HG02973 (cell line): Measurements from ENCODE around the gene TERB1.

ENCODE experiments used
- ATAC-seq: cut with Tn5 transposase; IDR thresholded peaks from one replicate; pipeline ENCODE4 v1.9.1; 2021; ENCODE audit warnings: moderate library complexity; ENCODE audit not compliant: unreplicated experiment

The TERB1 gene

DNA sequence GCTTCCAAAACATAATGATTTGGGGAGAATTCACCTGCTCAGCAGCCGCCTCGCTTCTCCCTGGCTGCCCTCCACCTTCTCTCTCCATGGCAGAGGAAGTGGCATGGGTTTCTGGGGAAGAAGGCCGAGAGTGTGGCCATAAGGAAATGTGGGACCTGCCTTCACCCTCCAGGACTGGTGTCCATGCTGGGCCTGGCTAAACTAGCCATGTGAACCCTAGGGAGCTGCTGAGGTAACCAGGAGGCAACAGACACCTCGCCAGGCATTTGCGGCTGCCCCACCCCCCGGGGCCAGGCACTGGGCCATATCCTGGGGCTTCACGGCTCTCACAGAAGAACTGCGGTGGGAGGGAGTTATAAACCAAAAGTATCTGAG is 94.9 kb downstream of the TERB1 start:
- ATAC-seq = no peak

DNA sequence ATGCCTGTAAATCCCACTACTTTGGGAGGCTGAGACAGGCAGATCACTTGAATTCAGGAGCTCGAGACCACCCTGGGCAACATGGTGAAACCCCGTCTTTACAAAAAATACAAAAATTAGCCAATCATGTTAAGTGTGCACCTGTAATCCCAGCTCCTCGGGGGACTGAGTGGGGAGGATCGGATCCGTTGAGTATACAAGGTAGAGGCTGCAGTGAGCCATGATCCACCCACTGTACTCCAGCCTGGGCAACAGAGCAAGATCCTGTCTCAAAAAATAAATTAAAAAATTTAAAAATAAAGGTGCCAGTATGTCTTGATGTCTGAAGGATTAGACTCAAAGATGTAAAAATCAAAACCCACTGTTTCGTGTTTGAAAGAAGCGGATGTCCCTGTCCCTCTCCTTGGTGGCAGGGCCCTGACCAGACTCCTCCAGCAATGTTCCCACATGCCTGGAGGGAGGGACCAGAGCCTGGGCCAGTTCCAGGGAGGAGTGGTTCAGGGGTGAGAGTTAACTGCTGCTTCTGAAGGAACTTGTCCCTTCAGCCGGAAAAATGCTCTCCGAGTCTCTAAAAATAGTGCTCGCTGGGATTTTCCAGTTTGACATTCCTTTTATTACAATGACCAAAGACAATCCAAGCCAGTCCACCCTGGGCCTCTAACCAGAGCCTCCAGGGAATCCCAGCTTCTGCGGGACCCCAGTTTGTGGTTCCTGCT is 95.4 kb downstream of the TERB1 start:
- no peak for ATAC-seq
